HCT116 (cell line): ENCODE measurements around the gene CHTF18. TPM values are rescaled to one million over a fixed set of nuclear protein-coding genes. Genes with fewer than 3 reads are reported as not detected.

Experiments used
- ATAC-seq: fragments of 200-7000 bp; cut with Tn5 transposase; 2 replicates; pipeline ENCODE4 v1.9.1; 2020; ENCODE audit warnings: mild to moderate bottlenecking, moderate library complexity
- BruUV-seq: library from RNA; stranded (reverse); fragments of 400-500 nt; replicated peaks from 2 replicates; lab custom pipeline; 2021; lab: Mats Ljungman, UMichigan
- CTCF ChIA-PET: fragments of 300-600 bp; sonication (Branson Sonifier 250); formaldehyde crosslinking; loops from one replicate; lab custom pipeline; 2021; ENCODE audit warnings: antibody characterized with exemption; lab: Charles Lee
- POLR2A ChIA-PET: fragments of 300-600, 350-600 bp; sonication (Branson Sonifier 250); formaldehyde crosslinking; loops from one replicate; lab custom pipeline; 2021; ENCODE audit warnings: antibody characterized with exemption; lab: Charles Lee
- RAD21 ChIA-PET, 2 experiments: fragments of 300-600 bp; sonication (Branson Sonifier 250); formaldehyde crosslinking; loops; one replicate each; lab custom pipeline; 2023; ENCODE audit warnings: low total read pairs in 2 of 2; ENCODE audit not compliant: uncharacterized antibody in 2 of 2, unreplicated experiment in 2 of 2, low non-redundant PET in 1 of 2; lab: Charles Lee
- DNase-seq: peaks from one replicate; pipeline ENCODE4 v3.0.0-alpha.2; 2010; ENCODE audit warnings: low read depth, low spot score
- H2AFZ ChIP-seq: fragments of 200-600 bp; shearing (Covaris generic), sonication (generic); 2 replicates; pipeline ENCODE4 v1.6.1; 2017; ENCODE audit warnings: low read depth, mixed run types, mixed read lengths, antibody characterized with exemption, low read length; ENCODE audit not compliant: poor library complexity, severe bottlenecking
- H3K27ac ChIP-seq: 2 replicates; pipeline ENCODE4 v1.5.1; 2012; ENCODE audit warnings: low read depth, low read length
- H3K27me3 ChIP-seq: fragments of 200-600 bp; sonication (generic); 2 replicates; pipeline ENCODE4 v1.6.1; 2016; ENCODE audit warnings: mixed run types, low read length, mixed read lengths; ENCODE audit not compliant: insufficient read depth
- H3K36me3 ChIP-seq, 2 experiments: fragments of 200-500 bp in 1 of 2; fragments of 200-600 bp in 1 of 2; sonication (Bioruptor generic) in 1 of 2; sonication (generic) in 1 of 2; 2 replicates each; pipeline versions ENCODE4 v1.5.1 to v1.6.1; 2014 to 2016; ENCODE audit warnings: low read length in 2 of 2, inconsistent platforms in 1 of 2, mixed read lengths in 1 of 2, mixed run types in 1 of 2; ENCODE audit not compliant: insufficient read depth in 2 of 2, control insufficient read depth in 1 of 2
- H3K4me1 ChIP-seq, 2 experiments: fragments of 200-600 bp in 1 of 2; sonication (generic) in 1 of 2; 2 replicates each; pipeline versions ENCODE4 v1.5.1 to v1.6.1; 2012 to 2017; ENCODE audit warnings: low read length in 2 of 2, inconsistent platforms in 1 of 2, mild to moderate bottlenecking in 1 of 2, mixed read lengths in 1 of 2, mixed run types in 1 of 2, moderate library complexity in 1 of 2; ENCODE audit not compliant: insufficient read depth in 2 of 2, control insufficient read depth in 1 of 2
- H3K4me2 ChIP-seq: fragments of 200-600 bp; sonication (generic); 2 replicates; pipeline ENCODE4 v1.6.1; 2017; ENCODE audit warnings: mixed run types, low read length, mixed read lengths
- H3K4me3 ChIP-seq, 2 experiments: fragments of 200-600 bp in 1 of 2; sonication (generic) in 1 of 2; replicated peaks in 1 of 2; 2 replicates each; pipeline ENCODE4 v1.5.1; 2011 to 2016; ENCODE audit warnings: low read length in 2 of 2, control low read depth in 1 of 2, low read depth in 1 of 2, mild to moderate bottlenecking in 1 of 2, mixed read lengths in 1 of 2, mixed run types in 1 of 2
- H3K79me2 ChIP-seq: fragments of 200-600 bp; sonication (generic); 2 replicates; pipeline ENCODE4 v1.6.1; 2017; ENCODE audit warnings: mild to moderate bottlenecking, mixed run types, low read length, moderate library complexity, mixed read lengths; ENCODE audit not compliant: insufficient read depth
- H3K9ac ChIP-seq: fragments of 200-600 bp; sonication (generic); 2 replicates; pipeline ENCODE4 v1.6.1; 2016; ENCODE audit warnings: low read length, mixed read lengths
- H3K9me2 ChIP-seq: fragments of 200-600 bp; sonication (generic), shearing (Covaris generic); 2 replicates; pipeline ENCODE4 v1.6.1; 2017; ENCODE audit warnings: mixed run types, mild to moderate bottlenecking, moderate library complexity; ENCODE audit not compliant: insufficient read depth
- H3K9me3 ChIP-seq, 2 experiments: fragments of 200-500 bp in 1 of 2; fragments of 200-600 bp in 1 of 2; sonication (Bioruptor generic) in 1 of 2; sonication (generic) in 1 of 2; 2 replicates each; pipeline ENCODE4 v1.6.1; 2014 to 2017; ENCODE audit warnings: low read length in 2 of 2, mixed read lengths in 2 of 2, inconsistent platforms in 1 of 2, low read depth in 1 of 2, mild to moderate bottlenecking in 1 of 2, mixed run types in 1 of 2, moderate library complexity in 1 of 2; ENCODE audit not compliant: control insufficient read depth in 1 of 2, insufficient read depth in 1 of 2
- H4K20me1 ChIP-seq: fragments of 200-600 bp; sonication (generic), shearing (Covaris generic); 2 replicates; pipeline ENCODE4 v1.6.1; 2017; ENCODE audit warnings: mixed run types, mild to moderate bottlenecking, moderate library complexity; ENCODE audit not compliant: insufficient read depth
- CBX3 ChIP-seq: IDR thresholded peaks from 2 replicates; pipeline ENCODE4 v1.6.1; 2012; ENCODE audit warnings: low read depth
- ELF1 ChIP-seq: IDR thresholded peaks from 2 replicates; pipeline ENCODE4 v1.6.1; 2012; ENCODE audit warnings: low read depth, borderline replicate concordance
- EZH2 ChIP-seq: fragments of 200-600 bp; sonication (generic); IDR thresholded peaks from 2 replicates; pipeline ENCODE4 v1.6.1; 2017; ENCODE audit warnings: antibody characterized with exemption, mixed run types
- EZH2phosphoT487 ChIP-seq: fragments of 200-600 bp; IDR thresholded peaks from 2 replicates; pipeline ENCODE4 v1.6.1; 2018; ENCODE audit warnings: antibody characterized with exemption, borderline replicate concordance
- FOSL1 ChIP-seq: IDR thresholded peaks from 2 replicates; pipeline ENCODE4 v1.6.1; 2012; ENCODE audit warnings: low read depth
- JUND ChIP-seq: IDR thresholded peaks from 2 replicates; pipeline ENCODE4 v1.6.1; 2012
- POLR2A ChIP-seq: IDR thresholded peaks from 2 replicates; pipeline ENCODE4 v1.7.0; 2011; ENCODE audit warnings: borderline replicate concordance; ENCODE audit not compliant: insufficient read depth, insufficient read length; ENCODE audit errors: extremely low read depth
- POLR2AphosphoS5 ChIP-seq: IDR thresholded peaks from 2 replicates; pipeline ENCODE4 v1.6.1; 2011; ENCODE audit warnings: mild to moderate bottlenecking, low read depth, low read length, moderate library complexity
- RAD21 ChIP-seq: IDR thresholded peaks from 2 replicates; pipeline ENCODE4 v1.6.1; 2012; ENCODE audit warnings: low read depth, mild to moderate bottlenecking
- SIN3A ChIP-seq: IDR thresholded peaks from 2 replicates; pipeline ENCODE4 v1.6.1; 2012; ENCODE audit warnings: low read depth
- intact Hi-C: fragments of 100-400 bp; cut with micrococcal nuclease; formaldehyde crosslinking; loops from 2 replicates; pipeline ENCODE4 v1.10.0; 2022
- total RNA-seq: library from RNA; stranded (reverse); gene quantifications from one replicate; pipeline ENCODE4 v1.2.1, GENCODE V29; 2021; ENCODE audit not compliant: unreplicated experiment
- TF ChIP-seq, protein P1 (sequence below), 3 experiments: fragments of 200-600 bp in 1 of 3; sonication (generic) in 1 of 3; IDR thresholded peaks in 2 of 3; conservative IDR thresholded peaks in 1 of 3; 2 replicates each; pipeline ENCODE4 v1.5.1; 2012 to 2017; ENCODE audit warnings: low read depth in 2 of 3, low read length in 2 of 3, antibody characterized with exemption in 1 of 3, borderline replicate concordance in 1 of 3, control low read depth in 1 of 3, mild to moderate bottlenecking in 1 of 3, mixed read lengths in 1 of 3, mixed run types in 1 of 3, moderate library complexity in 1 of 3; ENCODE audit not compliant: insufficient read depth in 1 of 3
- TF ChIP-seq, protein P2 (sequence below): IDR thresholded peaks from 2 replicates; pipeline ENCODE4 v1.6.1; 2011; ENCODE audit warnings: mild to moderate bottlenecking, low read length, moderate library complexity; ENCODE audit not compliant: insufficient replicate concordance; ENCODE audit errors: extremely low read depth
- TF ChIP-seq, protein P3 (sequence below): IDR thresholded peaks from 2 replicates; pipeline ENCODE4 v1.6.1; 2012
- TF ChIP-seq, protein P4 (sequence below): IDR thresholded peaks from 2 replicates; pipeline ENCODE4 v1.6.1; 2012
- TF ChIP-seq, protein P5 (sequence below): IDR thresholded peaks from 2 replicates; pipeline ENCODE4 v1.6.1; 2012; ENCODE audit warnings: low read depth

Gene CHTF18
- total RNA-seq, 1 experiment from 2014 or later, result 145 TPM

DNA sequence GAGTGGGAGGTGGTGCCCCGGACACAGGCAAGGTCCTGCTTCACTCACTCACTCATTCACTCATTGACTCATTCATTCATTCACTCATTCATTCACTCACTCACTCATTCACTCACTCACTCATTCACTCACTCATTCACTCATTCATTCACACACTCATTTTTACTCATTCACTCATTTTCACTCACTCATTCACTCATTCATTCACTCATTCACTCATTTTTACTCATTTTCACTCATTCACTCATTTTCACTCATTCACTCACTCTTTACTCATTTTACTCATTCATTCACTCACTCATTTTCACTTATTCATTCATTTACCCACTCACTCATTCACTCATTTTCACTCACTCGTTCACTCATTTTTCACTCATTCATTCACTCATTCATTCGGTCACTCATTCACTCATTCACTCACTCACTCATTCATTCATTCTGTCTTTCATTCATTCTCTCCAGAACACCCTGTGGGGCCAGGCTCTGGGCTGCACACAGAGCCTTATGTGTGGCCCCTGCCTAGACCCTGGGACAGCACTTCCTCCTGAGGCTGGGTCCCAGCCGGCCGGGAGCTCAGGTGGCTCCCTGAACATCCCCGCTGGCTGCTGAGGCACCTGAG is 9.4 kb upstream of the CHTF18 start:
- intact Hi-C loops, result no loop called here
- no peak overlapping the region for H3K4me2 ChIP-seq
- H3K27me3 ChIP-seq, result no peaks in the 10 kb centered on the region
- H3K4me3 ChIP-seq, result no peak overlapping the region
- H3K9me2 ChIP-seq, result no peaks in the 10 kb centered on the region
- no peak overlapping the region for H3K9ac ChIP-seq
- TF ChIP-seq RAD21, result no peak
- no peak for TF ChIP-seq EZH2phosphoT487
- no peak for TF ChIP-seq POLR2AphosphoS5
- TF ChIP-seq JUND, result no peak
- no peak for TF ChIP-seq CBX3
- TF ChIP-seq, protein P1, sequence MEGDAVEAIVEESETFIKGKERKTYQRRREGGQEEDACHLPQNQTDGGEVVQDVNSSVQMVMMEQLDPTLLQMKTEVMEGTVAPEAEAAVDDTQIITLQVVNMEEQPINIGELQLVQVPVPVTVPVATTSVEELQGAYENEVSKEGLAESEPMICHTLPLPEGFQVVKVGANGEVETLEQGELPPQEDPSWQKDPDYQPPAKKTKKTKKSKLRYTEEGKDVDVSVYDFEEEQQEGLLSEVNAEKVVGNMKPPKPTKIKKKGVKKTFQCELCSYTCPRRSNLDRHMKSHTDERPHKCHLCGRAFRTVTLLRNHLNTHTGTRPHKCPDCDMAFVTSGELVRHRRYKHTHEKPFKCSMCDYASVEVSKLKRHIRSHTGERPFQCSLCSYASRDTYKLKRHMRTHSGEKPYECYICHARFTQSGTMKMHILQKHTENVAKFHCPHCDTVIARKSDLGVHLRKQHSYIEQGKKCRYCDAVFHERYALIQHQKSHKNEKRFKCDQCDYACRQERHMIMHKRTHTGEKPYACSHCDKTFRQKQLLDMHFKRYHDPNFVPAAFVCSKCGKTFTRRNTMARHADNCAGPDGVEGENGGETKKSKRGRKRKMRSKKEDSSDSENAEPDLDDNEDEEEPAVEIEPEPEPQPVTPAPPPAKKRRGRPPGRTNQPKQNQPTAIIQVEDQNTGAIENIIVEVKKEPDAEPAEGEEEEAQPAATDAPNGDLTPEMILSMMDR (IDR thresholded peaks at IDR 0.05 in 2 of 3, conservative IDR thresholded peaks at IDR 0.05 in 1 of 3; ENCODE audit: borderline replicate concordance in 1 of 3, insufficient read depth in 1 of 3, low read depth in 2 of 3, low read length in 2 of 3), result no peak
- no peak for TF ChIP-seq EZH2
- no peak for TF ChIP-seq ELF1
- no peak for TF ChIP-seq FOSL1
- no peak for TF ChIP-seq POLR2A
- TF ChIP-seq, protein P2, sequence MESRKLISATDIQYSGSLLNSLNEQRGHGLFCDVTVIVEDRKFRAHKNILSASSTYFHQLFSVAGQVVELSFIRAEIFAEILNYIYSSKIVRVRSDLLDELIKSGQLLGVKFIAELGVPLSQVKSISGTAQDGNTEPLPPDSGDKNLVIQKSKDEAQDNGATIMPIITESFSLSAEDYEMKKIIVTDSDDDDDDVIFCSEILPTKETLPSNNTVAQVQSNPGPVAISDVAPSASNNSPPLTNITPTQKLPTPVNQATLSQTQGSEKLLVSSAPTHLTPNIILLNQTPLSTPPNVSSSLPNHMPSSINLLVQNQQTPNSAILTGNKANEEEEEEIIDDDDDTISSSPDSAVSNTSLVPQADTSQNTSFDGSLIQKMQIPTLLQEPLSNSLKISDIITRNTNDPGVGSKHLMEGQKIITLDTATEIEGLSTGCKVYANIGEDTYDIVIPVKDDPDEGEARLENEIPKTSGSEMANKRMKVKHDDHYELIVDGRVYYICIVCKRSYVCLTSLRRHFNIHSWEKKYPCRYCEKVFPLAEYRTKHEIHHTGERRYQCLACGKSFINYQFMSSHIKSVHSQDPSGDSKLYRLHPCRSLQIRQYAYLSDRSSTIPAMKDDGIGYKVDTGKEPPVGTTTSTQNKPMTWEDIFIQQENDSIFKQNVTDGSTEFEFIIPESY, result no peak
- TF ChIP-seq, protein P3, sequence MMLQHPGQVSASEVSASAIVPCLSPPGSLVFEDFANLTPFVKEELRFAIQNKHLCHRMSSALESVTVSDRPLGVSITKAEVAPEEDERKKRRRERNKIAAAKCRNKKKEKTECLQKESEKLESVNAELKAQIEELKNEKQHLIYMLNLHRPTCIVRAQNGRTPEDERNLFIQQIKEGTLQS, result no peak
- no peak for TF ChIP-seq SIN3A
- TF ChIP-seq, protein P4, sequence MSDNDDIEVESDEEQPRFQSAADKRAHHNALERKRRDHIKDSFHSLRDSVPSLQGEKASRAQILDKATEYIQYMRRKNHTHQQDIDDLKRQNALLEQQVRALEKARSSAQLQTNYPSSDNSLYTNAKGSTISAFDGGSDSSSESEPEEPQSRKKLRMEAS, result no peak
- TF ChIP-seq, protein P5, sequence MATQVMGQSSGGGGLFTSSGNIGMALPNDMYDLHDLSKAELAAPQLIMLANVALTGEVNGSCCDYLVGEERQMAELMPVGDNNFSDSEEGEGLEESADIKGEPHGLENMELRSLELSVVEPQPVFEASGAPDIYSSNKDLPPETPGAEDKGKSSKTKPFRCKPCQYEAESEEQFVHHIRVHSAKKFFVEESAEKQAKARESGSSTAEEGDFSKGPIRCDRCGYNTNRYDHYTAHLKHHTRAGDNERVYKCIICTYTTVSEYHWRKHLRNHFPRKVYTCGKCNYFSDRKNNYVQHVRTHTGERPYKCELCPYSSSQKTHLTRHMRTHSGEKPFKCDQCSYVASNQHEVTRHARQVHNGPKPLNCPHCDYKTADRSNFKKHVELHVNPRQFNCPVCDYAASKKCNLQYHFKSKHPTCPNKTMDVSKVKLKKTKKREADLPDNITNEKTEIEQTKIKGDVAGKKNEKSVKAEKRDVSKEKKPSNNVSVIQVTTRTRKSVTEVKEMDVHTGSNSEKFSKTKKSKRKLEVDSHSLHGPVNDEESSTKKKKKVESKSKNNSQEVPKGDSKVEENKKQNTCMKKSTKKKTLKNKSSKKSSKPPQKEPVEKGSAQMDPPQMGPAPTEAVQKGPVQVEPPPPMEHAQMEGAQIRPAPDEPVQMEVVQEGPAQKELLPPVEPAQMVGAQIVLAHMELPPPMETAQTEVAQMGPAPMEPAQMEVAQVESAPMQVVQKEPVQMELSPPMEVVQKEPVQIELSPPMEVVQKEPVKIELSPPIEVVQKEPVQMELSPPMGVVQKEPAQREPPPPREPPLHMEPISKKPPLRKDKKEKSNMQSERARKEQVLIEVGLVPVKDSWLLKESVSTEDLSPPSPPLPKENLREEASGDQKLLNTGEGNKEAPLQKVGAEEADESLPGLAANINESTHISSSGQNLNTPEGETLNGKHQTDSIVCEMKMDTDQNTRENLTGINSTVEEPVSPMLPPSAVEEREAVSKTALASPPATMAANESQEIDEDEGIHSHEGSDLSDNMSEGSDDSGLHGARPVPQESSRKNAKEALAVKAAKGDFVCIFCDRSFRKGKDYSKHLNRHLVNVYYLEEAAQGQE, result no peak
- BruUV-seq, result no TSS peak
- ChIA-PET RAD21 (no interaction called here), POLR2A (no interaction called here), CTCF (no interaction called here)
- no peaks in the 10 kb centered on the region for H4K20me1 ChIP-seq
- DNase-seq (no peak), ATAC-seq (no peak)
- no peak overlapping the region for H2AFZ ChIP-seq
- H3K4me1 ChIP-seq, result peaks cover 21 to 42% of the 10 kb centered on the region in 2 experiments
- H3K27ac ChIP-seq, result no peak overlapping the region
- H3K9me3 ChIP-seq, result no peaks in the 10 kb centered on the region
- H3K36me3 ChIP-seq, result no peaks in the 10 kb centered on the region
- H3K79me2 ChIP-seq, result no peaks in the 10 kb centered on the region
